HT1080 (cell line): ENCODE data around the gene LRRC3C. TPM values are rescaled to one million over a fixed set of nuclear protein-coding genes. Genes with fewer than 3 reads are reported as not detected.
A peak's percentile ranks its signal among the peaks of the same experiment; 100 is the strongest.
"Not testable (repeated sequence)": the region's sequence is repeated elsewhere in the genome, so short reads cannot be mapped to it uniquely, and the experiment has no call there.

ENCODE experiments used
- DNase-seq: peaks from one replicate; pipeline ENCODE4 v3.0.0-alpha.2; 2015; ENCODE audit warnings: low read depth
- total RNA-seq: library from RNA; depleted of rRNA; stranded (reverse); fragments of >200 nt; shearing (Covaris generic); gene quantifications from 2 replicates; pipeline ENCODE4 v1.2.3, GENCODE V29; 2014

The LRRC3C gene
- total RNA-seq, 1 experiment from 2014 or later: not detected

DNA sequence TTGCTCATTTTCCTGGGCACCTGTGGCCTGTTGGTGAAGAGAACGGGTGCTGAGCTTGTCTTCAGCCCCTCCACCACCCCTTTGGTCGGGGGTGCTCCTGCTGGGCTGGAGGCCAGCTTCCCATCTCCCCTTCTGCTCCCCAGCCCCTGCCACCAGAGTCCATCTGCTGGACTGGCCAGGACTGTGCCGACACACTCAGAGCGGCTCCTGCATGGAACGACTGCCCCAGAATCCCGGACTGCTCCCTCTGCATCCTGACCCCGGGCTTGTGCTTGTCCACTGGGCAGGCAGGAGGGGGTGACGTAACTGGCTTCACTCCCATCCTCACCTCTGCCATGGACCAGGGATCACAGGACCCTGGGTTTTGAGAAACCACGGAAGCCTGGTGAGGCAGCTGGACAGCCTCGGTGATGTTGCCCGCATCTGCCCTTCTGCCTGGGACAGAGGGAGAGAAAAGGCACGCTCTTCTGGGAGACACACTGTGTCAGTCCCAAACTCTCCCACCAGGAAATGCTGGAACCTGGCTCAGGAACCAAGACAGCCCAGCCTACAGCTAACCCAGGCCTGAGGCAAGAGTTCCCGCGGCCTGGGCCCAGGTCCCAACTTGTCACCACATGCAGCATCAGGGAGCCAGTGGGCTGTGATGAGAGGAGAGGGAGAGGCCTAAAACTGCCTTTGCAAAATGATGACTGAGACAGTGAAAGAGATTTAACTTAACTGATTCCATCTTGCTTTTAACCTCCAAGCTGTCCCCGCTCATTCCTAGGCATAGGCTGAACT, 19.2 kb downstream of the LRRC3C start:
- DNase-seq: no peak

DNA sequence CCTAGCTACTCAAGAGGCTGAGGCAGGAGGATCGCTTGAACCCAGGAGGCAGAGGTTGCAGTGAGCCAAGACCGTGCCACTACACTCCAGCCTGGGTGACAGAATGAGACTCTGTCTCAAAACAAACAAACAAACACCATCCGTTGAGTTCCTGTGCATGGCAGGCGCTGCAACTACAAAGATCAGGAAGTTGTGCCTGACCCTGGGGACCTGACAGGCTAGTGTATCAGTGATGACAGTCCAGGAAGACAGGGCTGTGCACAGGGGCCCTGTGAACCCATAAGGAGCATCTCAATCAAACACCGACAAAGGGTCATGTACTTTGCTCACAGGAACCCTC, 20.9 kb downstream of the LRRC3C start:
- DNase-seq: not testable (repeated sequence)

DNA sequence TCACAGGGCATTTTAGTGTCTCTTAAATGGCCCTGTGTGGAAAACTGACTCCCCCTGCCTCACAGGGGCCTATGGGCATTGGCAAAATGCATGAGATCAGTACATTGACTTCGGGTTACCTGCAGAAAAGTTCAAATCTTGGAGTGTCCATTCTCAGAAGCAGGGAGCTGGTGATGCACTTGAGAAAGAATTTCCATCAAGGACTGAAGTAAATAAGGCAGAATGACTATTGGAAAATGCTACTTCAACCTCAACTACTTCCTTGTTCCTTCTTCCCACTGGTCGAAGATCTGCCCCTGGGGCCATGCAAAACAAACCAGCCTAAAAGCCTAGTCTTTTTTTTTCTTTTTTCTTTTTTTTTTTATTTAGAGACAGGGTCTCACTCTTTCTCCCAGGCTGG, 21.5 kb downstream of the LRRC3C start:
- no peak for DNase-seq

DNA sequence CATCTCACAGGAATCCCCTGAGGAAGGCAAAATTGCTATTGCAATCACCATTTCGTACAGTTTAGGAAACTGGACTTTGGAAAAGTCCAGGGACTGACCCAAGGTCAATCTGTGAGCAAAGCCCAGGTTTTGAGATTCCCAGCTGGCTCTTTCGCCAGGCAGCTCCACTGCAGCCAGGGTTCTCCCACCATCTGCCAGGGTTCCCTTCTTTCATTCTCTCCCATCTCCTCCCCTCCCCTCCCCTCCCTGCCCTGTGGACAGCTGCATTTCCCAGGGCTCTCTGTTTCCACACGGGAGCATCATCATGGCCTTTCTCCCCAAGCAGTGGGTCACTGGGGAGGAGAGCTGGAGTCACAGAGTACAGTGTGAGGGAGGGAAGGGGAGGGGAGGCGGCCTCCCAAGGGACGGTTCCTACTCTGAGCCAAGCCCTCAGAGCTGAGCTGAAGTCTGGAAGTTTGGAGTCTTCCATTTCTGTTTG, 23.4 kb downstream of the LRRC3C start:
- DNase-seq: no peak

DNA sequence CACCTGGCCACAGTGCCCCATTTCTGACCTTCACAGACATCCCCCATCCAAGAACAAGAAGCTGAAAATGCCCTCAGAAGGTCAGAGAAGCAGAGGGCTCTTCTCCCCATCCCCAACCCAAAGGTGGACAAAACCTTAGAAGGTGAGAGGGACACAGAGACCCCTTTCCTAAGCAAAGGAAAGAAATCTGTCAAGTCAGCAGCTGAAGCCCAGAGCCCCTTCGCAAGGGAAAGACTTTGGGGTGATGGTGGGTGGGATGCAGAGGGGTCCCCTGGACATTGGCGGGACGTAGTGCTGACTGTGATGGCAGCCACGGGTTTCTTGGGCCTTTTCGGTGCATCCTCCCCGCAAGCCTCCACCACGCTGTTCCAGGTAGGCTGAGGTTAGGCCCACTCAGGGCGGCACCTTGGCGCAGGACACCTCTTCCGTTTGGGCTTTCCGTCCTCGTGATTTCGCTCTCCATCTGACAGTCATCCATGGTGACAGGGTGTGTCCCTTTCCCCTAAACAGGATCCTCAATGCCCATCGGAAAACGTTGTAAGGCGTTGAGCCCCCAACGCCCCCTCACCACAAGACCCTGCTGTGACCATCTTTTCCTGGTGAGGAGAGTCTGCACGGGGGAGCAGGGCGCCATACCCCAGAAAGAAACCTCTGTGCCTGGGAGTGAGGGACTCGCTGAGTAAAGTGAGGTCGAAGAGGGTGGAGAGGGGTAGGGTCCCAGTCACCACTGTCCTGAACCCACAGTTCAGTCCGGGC, 24.6 kb downstream of the LRRC3C start:
- DNase-seq: no peak

DNA sequence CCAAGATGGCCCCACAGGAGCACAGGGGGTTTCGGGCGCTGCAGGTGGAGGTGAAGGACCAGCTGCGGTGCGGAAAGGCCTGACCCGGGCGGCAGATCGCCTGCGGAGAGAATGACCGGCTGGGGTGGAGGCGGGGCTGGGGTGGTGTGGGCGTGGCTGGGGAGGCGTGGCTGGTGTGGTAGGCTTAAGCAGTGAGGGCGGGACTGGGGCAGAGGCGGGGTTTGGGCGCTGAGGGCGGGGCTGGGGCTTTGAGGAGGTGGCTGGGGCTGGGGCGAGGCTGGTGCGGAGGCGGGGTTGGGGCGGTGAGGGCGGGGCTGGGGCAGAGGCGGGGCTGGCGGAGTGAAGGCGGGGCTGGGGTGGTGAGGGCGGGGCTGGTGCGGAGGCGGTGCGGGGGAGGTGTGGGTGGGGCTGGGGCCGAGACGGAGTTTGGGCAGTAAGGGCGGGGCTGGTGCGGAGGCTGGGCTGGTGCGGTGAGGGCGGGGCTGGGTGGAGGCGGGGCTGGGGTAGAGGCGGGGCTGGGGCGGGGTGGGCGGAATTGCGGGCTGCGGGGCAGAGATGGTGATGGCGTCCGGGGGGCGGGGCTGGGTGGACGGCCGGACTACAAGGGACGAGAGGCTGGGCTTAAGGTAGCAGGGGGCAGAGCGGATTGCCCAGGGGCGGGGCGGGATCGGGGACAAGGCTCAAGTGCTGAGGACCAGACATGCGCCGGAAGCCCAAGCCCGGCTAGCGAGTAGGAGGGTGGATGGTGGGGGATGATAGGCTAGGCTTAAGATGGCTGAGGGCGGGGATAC, 25.3 kb downstream of the LRRC3C start:
- peak; percentile 56 for DNase-seq

DNA sequence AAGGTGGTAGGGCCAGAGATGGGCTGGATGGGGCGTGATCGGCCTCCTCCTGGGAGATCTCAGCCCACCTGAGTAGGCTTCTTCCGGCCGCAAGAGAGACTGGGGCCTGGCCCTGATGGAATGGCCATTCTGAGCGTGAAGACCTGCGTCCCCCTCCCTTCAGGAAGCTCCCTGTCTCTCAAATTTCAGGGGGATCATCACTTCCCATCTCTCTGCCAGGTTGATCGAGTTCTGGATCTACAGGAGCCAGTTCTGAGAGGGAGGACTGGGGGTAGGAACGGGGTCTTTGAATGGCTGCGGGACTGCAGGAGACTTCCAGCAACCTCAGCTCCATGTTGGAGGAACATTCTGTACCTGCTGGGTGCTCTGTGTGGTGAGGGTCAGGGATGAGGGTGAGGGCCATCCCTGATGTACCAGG, 25.9 kb downstream of the LRRC3C start:
- DNase-seq: no peak

DNA sequence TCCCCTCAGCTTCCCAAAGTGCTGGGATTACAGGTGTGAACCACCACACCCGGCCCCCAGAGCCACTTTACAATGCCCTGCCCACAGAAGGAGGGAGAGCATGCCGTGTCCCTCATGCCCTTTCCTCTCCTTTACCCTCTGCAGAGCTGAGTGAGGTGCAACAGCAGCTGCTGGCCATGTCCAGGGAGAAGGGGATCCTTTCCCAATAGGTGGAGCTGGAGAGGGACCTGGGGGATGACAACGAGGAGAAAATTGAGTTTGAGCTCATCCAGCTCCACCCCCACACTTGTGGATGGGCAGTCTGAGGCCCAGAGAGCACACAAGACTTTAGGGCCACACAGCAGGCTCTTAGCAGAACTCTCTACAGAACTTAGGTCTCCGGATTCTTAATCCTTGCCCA, 27.3 kb downstream of the LRRC3C start:
- no peak for DNase-seq

DNA sequence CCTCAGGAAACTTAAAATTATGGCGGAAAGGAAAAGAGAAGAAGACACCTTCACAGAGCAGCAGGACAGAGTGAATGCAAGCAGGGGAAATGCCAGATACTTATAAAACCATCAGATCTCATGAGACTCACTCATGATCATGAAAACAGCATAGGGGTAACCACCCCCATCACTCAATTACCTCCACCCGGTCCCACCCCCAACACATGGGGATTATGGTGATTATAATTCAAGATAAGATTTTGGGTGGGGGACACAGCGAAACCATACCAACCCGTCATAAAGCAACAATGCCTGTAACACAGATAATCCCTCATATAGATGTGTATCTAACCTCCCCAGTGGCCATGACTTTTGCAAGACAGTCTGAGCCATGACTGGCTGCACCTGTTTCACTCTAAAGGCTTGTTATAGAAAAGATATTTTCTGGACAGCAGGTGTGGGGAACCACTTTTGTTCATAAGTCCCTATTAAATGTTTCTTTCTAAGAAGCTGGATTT, 28.2 kb downstream of the LRRC3C start:
- DNase-seq: no peak

DNA sequence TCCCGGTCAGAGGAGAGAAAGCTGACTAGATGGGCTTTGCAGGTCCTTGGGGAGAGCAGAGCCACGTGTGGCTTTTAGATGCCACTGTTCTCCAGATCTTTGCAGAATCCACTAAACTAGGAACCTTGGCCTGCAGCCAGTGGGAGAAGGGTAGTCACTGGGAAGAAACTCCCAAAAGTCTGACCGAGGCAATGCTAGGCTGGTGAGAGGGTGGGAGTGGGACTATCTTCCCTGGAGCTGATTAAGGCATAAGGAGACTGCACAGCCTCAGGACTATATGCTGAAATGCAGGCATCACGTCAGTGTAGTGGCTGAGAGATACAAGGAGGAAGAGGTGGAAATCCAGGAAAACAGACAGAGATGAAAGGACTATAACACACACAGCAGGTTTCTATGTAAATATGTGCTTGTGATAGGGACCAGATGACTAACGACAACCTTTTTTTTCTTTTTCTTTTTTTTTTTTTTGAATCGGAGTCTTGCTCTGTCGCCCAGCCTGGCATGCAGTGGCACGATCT, 33.1 kb downstream of the LRRC3C start:
- no peak for DNase-seq

DNA sequence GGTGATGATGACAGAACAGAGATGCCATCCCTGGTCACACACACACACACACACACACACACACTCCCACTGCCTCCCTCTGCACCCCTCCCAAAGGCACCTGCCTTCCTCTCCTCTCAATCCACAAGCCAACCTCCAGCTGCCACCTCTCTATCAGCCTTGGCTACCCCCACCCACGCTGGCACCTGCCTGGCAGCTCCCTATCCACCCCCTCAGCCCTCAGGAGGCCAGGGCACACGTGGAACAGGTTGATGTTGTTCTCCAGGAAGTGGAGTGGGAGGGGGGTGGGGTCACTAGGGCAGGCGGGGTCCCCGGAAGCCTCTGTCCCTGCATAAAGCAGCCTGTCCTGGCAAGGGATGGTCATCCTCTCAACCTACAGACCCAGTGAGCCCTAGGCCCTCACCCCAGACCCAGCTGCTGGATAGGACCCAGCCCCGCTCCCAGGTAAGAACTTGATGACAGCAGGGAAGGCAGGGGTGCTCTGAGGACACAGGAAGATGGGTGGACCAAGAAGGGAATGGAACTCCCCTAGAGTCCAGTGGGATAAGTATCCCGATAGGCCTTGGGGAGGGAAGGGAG, 35.2 kb downstream of the LRRC3C start, which contains the start of gene GSDMA:
Gene GSDMA, plus strand, starts transcription at position 363 of the 579 bp plus-strand sequence. CDS start 2,684 bp downstream, outside the sequence.
- no peak for DNase-seq

DNA sequence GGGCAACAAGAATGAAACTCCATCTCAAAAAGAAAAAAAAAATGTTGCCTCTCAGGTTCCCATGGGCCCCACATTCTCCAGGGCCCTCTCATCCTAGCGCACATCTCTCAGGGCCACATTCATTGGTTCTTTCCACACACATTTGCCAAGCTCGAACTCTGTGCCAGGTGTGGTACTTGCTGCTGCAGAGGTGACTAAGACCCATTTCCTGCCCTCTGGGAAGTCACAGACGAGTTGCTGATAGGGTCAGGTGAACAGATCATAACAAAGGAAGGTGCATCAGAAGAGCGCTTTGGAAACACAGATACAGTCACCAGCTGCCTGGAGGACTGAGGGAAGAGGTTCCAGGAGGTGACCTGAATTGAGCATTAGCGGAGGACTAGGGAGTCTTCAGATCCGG, 36.3 kb downstream of the LRRC3C start:
- DNase-seq: no peak

DNA sequence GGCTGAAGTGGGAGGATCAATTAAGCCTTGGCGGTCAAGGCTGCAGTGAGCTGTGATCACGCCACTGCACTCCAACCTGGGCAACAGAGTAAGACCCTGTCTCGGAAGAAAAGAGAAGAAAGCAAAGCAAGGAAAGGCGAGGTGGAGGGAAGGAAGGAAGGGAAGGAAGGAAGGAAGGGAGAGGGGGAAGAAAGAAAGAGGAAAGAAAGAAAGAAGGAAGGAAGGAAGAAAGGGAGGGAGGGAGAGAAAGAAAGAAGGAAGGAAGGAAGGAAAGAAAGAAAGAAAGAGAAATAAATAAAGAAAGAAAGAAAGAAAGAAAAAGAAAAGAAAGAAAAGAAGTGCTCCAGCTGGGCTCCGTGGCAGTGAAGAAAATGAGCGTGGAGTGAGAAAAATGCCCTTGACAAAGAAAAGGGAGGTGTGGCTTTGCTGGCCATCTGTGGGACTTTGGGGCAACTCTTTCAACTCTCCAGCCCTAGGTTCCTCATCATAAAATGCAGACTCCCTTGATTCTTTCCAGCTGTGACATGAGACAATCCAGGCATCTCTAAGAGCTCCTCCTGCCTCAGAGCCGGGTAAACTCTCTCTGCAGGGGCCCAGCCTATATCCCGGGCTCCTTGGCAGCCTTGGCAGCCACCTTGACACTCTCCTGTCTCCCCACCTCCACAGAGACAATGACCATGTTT, 37.6 kb downstream of the LRRC3C start:
- DNase-seq: no peak

DNA sequence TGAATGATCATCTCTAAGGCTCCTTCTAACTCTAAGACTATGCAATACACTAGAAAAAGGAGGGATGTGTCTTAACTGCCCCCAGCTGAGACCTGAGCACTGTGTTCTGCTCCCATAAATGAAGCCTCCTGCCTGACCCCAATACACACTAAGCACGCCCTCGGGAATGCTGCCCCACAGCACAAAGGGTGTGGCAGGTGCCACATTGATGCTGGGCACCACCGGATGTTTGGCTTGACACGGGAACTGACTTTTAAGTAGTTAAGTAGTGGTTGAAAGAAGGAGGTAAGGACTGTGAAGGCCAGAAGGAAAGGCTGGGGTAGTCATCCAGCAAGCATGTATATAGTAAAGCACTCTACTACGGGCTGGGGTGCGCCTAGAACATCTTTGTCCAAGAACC, 39.2 kb downstream of the LRRC3C start:
- DNase-seq: no peak

DNA sequence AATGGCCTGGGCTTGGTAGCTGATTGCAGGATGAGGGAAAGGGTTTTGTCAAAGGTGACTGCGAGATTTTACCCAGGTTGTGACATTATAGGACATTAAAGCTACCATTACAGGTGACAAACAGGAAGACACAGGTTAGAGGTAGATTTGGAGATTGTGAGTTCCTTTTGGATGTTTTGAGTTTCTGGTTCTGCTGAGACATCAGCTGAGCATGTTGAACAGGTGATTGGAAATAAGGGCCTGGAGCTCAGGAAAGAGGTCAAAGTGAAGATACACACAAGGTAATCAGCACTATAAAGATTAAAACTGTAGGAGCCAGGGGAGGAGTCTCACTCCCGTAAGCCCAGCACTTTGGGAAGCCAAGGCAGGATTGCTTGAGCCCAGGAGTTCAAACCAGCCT, 41.2 kb downstream of the LRRC3C start:
- no peak for DNase-seq

DNA sequence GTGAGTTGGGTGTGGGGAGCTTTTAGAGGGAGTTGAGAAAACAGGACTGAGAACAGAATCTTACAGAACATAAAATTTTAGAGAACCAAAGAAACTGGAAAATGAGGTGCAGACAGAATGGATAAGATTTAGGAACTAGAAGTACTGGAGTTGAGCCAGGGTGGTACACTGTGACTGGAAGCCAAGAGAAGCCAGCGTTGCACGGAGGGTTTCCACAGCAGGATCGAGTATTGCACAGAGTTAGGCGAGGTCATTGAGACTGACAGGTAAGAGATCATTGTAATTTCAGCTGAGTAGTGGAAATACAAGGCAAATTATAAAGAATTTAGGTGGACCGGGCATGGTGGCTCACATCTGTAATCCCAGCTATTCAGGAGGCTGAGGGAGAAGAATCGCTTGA, 41.8 kb downstream of the LRRC3C start:
- DNase-seq: no peak

DNA sequence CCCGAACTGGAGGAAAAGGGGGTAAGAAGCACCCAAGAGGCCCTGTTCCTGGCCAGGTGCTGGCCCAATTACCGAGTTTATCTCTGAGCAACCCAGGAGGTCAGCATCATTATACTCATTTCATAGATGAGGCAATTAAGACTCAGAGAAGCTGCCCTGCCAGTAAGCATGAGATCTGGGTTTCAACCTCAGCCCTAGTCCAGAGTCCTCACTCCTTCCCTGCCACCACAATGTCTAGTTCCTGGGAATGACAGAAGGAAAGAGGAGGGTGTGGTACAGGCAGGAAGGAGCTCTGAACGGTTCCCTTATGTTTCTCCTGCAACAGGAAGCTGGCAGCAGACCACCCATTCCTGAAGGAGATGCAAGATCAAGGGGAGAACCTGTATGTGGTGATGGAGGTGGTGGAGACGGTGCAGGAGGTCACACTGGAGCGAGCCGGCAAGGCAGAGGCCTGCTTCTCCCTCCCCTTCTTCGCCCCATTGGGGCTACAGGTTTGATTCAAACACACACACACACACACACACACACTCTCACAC, 42.7 kb downstream of the LRRC3C start:
- DNase-seq: no peak

DNA sequence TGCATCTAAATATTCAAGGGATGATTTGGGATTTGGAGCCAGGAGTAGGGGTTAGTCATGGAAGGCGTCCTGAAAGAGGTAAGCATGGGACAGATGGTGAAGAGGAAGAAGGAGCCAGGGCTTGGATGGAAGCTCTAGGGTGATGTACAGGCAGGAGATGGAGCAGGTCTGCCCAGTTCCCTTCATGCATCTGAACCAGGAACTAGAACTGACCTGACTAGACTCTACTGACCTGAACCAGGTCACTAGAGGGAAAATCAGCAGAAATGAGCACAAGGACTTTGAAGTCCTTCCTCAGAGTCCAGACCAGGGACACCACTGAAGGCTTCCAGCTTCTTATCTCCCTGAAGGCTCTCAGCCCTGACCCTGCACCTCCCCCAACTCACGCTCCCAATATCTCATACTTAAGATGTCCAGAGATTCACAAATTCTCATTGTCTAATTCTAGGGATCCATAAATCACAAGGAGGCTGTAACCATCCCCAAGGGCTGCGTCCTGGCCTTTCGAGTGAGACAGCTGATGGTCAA, 43.6 kb downstream of the LRRC3C start:
- no peak for DNase-seq

DNA sequence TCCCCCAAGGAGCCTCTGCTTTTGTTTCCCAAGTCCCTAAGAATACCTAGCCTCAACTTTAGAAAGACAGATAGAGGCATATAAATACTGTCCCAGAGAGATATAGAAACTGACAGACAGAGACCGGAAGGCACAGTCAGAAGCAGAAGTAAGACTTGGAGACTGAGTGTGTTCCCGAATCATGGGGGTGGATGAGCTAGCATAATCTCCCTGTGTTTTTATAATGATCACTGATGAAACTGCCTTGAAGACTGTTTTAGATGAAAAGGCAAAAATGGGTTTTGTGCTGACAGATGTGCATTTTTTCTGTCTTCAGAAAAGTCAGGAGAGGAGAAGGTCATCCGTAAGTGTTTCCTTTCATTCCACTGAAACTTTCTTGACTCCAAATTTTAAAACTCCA, 44.7 kb downstream of the LRRC3C start:
- DNase-seq: no peak

DNA sequence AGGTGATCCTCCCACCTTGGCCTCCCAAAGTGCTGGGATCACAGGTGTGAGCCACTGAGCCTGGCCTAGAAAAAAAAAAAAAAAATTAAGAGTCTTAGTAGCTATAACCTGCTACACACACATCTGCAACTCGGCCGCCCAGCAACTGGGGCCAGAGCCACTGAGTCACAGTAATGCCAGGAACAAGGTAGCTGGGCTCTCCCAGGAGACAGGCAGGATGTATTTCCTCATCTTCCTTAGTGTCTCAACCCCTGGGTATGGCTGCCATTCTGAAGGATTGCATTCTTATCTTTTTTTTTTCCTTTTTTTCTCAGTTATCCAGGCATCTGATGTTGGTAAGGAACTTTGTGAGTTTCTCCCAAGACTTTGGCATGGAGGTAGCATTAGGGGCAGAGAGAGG, 46.0 kb downstream of the LRRC3C start:
- DNase-seq: no peak
